Stimulated activated CD8-positive, alpha-beta memory T cell treated with anti-CD3 and anti-CD28 coated beads, Interleukin-12 subunit alpha, Interleukin-12 subunit beta, amount 100 ng/mL, for 4 hours (primary cell): Measurements from ENCODE around the gene TXNRD2.

Experiments used
- DNase-seq: peaks from one replicate; pipeline ENCODE4 v3.0.0-alpha.2; 2020; ENCODE audit warnings: low read depth

The TXNRD2 gene

DNA sequence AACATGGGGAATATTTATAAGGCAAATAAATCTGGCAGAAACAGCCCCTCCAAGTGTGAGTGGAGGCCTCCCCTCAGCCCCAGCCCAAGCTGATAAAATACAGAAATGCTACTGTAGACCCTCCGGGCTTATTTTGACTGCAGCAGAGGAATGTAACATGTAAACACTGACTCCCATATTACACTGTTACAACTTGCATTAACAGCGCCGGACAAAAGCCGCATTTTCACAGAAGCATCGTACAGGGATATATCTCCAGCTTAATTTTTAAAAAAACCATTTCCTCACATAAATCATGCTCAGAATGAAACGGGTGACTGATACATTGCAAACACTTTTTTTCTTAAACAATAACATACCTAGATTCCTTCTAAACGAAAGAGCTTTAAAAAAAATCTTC lies 36.7 kb downstream of the TXNRD2 start:
- no peak for DNase-seq

DNA sequence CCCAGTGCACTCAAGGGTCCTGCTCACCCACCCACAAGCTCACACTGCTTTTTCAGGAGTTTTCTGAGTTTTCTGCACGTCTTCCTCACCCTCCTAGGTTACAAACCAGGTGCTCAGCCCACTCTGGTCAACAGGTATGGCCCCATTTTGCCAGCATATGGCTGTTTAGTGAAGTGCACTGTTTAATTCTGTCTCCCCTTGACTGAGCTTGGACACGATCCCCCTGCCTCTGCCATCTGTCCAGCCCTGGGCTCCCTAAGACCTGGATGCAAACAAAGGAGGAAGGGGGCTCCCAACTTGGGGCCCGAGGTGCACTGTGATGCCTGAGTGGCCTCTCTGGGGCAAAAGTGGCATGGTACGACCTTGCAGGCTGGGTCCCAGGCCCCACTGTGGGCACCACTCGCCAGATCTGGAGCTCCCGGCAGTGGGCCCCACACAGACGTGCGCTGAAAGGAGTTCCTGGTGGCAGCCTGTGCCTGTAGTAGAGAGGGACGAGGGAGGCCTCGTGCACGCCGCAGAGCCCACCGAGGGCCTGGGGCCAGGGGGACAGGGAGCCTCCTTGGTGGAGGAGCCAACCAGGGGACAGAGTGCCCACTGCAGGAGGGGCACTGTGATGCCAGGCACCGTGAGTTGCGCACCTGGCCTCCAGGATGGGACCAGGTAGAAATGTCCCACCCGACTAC lies 37.3 kb downstream of the TXNRD2 start:
- DNase-seq = no peak

DNA sequence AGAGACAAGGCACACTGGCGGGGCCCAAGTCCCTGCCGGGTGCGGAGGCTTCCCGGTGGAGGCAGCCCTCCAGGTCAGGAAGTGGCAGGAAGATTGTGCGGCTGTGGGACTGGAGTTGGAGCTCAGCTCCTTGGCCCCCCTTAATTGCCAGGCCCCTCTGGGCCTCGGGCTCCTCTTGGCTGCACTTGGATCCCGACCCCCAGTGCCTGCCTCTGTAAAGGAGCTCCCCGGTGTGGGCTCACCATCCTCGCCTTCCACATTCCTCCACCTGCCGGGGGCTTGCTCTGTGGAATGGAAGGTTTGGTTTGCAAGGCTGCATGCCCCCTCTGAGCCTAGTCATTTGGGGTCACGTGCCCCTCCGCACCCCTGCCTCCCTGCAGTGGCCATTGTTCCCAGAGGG lies 38.1 kb downstream of the TXNRD2 start:
- DNase-seq = no peak

DNA sequence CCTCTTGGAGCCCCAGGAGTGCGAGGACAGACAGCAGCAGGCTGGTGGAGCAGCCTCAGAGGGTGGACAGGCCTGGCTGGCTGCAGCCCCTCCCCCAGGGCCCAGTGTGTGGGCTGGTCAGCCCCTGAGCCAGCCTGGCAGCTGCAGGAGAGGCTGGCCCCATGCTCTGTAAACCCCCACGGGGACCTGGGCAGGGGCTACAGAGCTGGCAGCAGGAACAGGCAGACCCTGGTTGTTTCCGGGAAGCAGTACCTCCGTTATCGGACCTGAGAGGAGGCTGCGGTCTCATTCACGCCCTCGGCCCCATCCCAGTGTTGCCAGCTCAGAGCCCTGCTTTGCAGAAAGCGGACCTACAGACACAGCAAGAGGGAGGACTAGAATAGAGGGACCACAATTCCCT lies 38.6 kb downstream of the TXNRD2 start:
- DNase-seq = no peak

DNA sequence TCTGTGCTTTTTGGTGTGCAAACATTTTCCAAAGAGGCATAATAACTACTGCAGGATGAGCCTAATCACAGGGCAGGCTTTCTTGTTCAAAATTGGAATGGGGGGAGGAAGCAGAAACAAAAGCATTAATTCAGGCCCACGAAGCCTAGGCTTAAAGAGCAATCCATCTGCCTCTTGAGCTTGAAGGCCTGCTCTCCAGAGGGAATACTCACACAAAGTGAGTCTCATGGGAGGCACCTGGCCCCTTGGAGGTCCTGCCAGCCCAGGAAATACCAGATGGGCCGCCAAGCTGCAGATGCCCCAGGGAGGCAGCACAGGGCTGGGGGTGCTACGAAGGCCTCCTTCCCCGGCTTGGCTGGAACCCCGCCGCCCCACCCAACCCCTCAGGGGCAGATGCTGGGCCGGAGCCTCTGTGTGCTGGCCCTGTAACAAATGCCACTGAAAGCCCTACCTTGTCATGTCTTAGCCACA lies 39.3 kb downstream of the TXNRD2 start:
- DNase-seq = no peak

DNA sequence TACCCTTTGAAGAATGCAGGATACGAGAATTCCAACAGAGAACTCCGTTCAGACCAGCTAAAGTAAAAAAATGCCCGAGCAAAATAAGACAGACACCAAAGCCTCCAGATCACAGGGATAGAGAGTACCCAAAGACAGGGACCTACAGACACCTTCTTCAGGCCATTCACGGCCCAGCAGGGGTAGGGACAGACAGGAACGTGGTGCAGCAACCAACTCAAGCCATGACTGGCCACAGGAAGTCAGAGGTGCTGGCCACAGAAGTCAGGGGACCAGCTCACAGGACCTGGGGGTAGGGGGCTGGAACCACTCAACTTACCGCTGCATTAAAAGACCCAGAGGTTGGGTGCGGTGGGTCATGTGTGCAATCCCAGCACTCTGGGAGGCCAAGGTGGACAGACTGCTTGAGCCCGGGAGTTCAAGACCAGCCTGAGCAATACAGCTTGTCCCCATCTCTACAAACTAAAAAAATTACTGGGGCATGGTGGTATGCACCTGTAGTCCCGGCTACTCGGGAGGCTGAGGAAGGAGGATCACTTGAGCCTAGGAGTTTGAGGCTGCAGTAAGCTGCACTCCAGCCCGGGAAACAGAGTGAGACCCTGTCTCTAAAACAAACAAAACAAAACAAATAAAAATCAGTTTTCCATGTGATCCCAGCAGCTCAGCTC lies 39.9 kb downstream of the TXNRD2 start:
- DNase-seq = no peak

DNA sequence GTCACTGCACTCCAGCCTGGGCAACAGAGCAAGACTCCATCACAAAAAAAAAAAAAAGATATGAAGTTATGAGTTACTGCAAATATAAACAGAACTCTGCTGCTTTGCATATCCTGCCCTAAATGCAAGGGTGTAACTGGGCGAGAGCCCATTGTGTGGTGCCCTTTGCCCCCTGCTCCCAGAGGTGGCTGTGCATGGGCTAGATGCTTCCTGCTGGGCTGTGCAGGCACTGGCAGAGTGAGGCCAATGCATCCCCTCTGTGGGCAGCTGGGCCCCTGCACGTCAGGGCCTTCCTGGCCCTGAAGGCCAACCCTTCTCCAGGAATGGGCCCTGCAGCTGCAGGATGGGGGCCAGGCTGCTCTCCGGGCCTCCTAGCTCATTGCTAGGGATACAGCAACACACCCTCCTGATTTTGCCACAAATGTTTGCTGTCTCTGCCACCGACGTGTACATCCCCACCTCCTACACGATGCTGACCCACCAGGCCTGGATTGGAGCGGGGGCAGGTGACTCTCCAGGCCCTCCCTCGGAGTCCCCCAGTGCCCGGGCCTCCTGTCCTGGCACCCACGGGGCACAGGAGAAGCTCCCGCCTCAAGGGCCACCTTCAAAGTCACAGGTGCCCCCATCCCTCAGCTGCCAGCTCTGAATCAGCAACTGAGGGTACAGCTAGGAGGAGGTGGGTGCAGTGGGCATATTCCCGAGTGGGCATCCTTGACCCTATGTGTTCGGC lies 40.7 kb downstream of the TXNRD2 start:
- no peak for DNase-seq

DNA sequence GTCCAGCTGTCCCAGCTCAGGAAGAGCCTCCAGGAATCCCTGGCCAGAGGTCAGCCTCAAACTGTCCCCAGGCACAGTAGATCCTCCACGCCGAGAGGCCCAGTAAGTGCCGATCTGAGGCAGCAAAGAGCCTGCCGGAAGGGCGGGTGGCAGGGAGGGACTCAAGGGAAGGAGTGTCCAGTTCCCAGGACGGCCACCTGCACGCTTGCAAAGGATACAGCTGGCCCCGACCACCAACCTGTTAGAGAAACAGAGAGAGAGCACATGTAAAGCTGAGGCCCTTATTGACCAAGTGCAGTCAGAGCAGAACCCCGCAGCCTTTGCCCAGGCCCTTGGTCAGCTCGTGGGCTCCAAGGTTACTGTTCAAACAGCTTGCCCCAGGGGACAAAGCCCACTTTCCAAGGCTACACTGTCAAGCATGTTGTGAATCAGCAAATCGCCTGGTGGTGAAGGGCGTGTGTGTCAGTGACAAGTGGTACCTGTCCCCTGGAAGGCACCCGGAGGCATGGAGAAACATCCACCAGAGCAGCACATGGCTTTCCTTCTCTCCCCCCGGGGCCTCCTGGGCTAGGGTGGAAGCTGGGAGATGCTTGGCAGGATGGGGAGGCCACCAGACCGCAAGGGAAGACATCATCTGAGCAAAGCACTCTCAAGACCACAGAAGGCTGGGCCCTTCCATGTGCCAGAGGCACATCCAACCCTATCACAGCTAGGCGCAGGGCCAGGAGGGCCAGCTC lies 42.6 kb downstream of the TXNRD2 start:
- no peak for DNase-seq

DNA sequence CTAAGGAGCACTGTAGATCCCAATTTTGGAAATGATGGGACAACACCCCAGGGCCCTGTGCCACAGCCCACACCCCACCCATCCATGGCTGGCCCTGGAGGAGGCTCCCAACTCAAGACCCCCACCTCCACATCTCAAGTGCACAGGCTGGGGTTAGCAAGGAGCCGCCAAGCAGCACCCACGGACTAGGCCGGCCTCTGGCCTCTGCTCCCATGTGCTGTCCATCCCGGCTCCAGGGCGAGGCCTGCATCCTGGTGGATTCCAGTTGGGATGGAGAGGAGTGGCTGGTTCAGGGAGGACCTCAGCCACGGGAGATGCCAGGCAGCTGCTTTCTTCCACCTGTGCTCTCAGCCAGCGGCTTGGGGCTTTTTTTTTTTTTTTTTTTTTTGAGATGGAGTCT lies 43.5 kb downstream of the TXNRD2 start:
- DNase-seq = no peak

DNA sequence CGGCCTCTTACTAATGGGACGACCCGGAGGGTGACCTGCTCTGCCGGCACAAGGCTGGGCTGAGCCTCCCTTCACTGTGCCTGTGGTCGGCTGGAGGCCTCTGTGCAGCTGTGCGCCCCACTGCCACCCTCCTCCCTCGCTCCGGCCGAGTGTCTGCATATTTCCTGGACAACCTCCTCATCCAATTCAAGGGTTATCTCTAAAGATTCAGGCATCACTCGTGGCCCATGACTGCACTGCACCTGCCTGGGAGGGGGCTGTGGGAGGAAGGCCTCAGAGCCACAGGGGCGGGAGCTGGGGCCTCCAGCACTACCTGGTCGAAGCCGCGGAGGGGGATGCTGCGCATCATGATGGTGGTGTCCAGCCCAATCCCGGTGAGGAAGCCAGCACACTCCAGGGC lies 43.9 kb downstream of the TXNRD2 start:
- no peak for DNase-seq

DNA sequence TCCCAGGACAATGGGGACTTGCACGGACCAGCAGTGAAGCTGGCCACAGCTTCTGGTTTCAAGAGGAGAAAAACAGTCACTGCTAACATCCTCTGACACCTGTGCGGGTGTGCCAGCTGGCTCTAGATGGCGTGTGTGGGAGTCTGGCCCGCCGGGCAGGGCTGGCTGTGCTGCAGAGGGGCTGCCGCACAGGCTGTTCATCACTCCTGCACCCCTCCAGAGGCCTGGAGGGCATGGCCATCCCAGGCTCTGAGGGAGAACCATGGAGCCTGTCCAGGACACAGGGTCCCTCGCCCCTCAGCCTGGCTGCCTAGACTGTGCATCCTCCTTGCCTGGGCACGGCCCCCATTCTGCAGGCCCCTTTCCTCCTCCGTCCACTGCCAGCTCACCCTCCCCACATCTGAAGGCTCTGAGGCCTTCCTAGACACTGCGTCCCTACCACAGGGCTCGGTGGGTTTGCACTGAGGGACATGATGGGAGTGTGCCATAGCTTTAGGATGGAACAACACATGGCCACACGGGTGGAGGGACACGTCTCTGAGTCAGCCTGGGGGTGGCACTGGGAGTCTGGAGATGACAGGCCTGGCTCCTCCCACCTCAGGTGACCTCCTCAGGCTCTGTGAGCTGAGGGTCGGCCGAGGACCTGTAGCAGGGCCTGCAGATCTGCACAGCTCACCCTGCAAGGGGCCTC lies 44.8 kb downstream of the TXNRD2 start:
- DNase-seq = no peak

DNA sequence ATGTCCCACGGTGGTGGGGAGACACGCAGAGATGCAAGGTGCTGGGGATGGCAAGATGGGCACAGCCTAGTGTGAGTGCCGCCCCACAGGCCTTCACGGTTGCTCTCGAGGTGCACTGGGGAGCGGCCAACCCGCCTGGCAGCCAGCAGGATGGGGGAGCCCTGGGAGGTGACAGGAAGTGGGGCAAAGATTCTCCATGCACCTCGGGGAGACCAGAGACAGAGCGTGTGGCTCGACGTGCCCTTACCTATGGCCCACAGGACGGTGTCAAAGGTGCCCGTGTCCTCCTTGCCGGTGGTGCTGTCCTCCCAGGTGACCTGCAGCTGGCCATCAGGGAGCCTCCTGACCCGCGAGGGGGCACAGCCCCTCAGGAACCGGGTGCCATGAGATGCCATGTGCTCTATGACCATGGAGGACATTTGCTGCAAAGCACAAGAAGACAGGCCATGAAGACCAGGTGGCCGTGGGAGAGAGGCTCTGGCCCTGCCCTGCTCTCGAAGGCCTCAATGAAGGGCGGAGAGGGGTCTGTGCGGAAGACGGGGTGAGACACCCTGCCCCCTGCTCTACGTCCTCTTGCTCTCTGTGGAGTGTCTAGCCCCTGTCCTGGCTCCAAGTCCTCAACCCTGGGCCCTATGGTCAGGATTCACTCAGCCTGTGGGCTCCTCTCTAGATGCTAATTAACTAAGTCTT lies 46.3 kb downstream of the TXNRD2 start:
- no peak for DNase-seq

DNA sequence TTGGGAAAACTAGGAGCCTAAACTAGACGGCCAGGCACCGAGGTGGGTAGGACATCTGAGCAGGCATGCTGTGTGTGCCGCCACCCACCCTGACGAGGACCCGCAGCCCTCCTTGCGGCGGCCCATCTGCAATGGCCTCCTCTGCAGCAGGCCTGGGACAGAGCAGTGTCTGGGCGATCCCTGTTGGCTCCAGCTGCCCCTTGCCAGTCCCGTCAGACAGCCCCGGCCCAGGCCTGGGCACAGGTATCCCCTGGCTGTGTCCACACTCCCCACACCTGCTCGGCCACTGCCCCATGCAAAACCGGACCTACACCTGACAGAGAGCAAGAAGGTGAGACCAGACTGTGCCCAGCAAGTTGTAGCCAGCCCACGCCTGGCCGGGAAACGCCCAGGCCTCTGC lies 48.3 kb downstream of the TXNRD2 start:
- DNase-seq = no peak

DNA sequence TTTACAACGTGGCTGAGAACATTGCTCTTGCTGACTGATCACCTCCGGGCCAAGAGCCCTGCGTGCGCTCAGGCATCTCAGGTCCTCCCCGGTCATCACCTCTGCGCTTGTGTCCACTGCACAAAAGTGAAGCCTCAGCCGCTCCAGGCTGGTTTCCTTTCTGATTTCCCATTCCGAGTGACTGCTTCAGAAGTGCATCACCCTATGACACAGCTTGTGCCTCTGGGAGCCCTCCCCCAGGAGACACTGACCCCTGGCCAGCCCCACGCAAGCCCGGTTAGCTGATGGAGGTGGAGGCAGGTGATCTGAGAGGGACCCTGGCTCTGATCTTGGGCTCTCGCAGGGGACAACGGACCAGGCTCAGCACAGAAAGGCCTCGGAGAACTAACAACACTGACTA lies 48.7 kb downstream of the TXNRD2 start:
- DNase-seq = no peak

DNA sequence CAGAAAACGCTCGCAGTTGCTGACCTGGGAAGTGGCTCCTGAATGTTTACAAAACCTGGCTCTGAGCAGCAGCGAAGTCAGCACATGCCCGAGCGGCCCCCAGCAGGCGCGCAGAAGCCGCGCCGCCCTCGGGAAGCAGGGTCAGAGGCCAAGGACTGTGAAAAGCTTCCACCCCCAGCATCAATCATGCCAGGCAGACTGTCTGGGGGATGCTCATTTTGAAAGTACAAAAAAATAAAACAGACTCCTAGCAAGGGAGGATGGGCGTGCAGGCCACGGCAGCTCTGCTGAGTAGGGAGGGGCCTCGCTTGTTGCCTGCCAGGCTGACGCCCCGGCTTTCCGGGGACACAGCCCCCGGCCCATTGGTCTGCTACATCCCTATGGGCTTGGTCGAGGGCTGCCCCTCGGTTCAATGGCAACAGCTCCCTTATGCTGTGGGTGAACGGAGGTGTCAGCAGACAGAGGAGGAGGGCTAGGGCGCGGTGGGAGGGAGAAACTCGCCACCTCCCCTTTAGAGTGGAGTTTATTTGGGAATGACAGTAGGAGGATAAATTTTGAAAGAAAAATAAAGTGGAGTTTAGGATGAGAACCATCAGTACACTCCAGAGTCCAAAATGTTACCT lies 49.2 kb downstream of the TXNRD2 start:
- peak; percentile 17 for DNase-seq

DNA sequence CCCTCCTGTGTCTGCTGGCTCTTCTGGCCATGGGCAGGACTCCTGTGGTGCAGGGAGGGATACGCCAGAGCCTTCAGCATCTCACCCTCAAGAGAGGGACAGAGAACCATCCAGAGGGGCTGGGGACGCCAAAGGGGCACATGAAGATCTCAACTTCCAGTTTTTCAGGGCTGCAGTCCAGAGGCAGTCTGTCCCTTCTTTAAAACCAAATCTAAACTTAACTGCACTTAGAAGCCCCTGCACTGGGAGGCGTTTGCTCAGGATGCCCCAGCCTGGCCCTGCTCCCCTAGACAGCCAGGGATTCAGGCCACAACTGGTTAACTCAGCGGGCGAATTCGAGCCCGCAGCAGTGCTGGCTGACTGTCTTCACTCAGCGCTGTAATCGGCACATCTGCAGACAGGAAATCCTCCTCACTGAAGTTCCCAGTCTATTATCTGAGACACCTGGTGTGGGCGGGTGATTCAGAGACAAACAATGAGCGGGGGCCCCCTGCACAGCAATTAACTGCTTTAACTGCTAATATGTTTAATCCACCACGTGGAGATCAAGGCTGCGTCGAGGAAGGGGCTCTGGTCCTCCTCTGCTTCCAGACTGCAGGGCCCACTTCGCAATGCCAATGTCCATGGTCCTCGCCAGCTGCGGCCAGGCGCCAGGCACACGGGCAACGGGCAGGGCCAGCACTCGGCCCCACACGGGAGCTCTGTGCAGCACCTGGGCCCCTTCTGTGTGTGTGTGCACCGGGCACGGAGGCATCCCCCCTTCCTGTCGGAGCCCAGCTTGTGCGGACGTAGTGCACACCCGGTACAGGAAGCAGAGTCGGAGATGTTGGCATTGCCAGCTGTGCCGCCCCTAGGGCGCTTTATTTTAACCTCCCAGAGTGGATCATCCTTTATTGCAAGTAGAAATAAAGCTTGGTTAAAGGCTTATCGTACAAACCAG lies 50.0 kb downstream of the TXNRD2 start:
- peak; percentile 69 for DNase-seq

DNA sequence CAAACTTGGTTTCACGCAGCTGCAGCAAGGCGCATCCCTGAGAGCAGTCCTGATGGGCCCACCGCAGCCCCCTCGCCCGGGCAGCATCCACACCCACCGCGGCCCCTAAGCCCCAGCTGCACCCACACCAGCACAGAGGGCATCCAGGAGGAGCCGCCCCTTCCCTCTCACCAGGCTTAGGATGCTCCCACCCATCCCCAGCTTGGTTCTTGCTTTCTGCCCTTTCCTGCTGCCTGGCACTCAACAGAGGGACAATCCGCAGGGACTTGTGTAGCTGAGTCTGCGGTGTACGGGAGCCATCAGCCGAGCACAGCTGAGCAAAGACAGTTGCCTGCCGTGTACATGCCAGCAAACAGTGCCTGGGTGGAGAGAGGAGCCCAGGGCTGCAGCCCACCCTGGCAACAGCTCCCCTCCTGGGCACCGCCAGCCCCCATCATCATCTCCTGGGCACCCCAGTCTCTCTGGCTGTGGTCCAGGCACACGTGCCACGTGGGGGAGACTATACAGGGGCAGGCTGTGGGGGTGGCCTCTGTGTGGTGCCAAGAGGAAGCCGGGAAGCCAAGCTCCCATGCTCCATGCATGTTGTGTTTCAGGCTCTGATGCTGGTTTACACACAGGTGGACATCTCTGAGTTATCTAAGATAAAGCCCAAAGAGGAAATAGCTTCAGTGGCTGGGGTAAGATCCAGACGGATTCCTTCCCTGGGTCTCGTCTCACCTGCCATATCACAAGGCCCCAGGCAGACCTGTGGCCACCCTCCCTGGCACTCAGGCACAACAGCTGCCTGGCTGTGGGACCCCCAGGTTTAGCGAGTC lies 50.9 kb downstream of the TXNRD2 start:
- no peak for DNase-seq

DNA sequence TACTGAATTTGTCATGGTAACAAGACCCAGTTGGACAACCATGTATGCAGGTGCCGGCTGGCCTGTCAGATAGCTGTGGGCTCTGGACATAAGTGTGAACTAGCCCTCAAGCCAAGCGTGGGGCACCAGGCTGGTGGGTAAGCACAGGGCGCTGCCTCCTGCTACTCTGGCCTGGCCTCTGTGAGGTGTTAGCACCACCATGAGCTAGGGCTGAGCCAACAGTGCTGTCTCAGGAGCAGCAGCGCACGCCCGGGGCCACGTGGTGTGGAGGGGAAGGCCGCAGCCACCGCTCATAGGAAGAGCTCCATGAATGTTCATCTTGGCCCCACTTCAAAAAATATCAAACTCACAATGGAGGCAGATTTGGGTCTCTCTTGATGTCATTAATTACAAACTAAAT lies 51.7 kb downstream of the TXNRD2 start:
- no peak for DNase-seq
